GM06990 (cell line): ENCODE measurements around the gene LINC00305.

Source experiments
- DNase-seq: peaks from one replicate; pipeline ENCODE4 v3.0.0-alpha.2; 2011; ENCODE audit not compliant: insufficient read length; ENCODE audit errors: extremely low read depth
- H3K27me3 ChIP-seq: replicated peaks from 2 replicates; pipeline ENCODE4 v1.6.0; 2011; ENCODE audit warnings: low read length; ENCODE audit not compliant: control insufficient read depth, insufficient read depth
- H3K36me3 ChIP-seq: 2 replicates; pipeline ENCODE4 v1.5.1; 2011; ENCODE audit warnings: low read length; ENCODE audit not compliant: control insufficient read depth, insufficient read depth
- H3K4me3 ChIP-seq: replicated peaks from 2 replicates; pipeline ENCODE4 v1.5.1; 2011; ENCODE audit warnings: low read depth, mild to moderate bottlenecking, control low read depth, low read length
- CTCF ChIP-seq: IDR thresholded peaks from 2 replicates; pipeline ENCODE4 v1.5.1; 2011; ENCODE audit warnings: low read length, control low read depth, mild to moderate bottlenecking, inconsistent platforms; ENCODE audit not compliant: insufficient read depth, poor library complexity, severe bottlenecking

Gene LINC00305

DNA sequence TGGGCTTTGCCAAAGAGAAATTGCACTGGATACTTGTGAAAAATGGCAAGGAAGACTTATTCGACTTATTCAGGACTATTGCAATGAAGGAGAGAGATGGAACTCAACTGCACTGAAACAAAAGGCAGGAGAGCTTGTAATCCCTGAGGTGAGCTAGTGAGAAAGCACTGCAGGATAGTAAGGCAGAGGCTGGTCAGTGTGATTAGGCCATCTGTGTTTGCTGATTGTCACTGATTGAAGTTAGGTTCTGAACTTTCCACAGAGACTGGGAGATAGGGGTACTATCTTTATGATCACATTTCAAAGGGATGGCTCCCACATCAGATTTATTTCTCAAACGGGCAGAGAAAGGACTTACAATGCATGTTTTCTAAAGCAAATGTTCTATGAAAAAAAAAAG is 96.1 kb downstream of the LINC00305 start:
- TF ChIP-seq CTCF: no peak
- H3K4me3 ChIP-seq: no peak overlapping the region
- DNase-seq: no peak
- H3K27me3 ChIP-seq: no peaks in the 10 kb centered on the region
- H3K36me3 ChIP-seq: no peaks in the 10 kb centered on the region

- no peak for TF ChIP-seq CTCF
- H3K36me3 ChIP-seq: no peaks in the 10 kb centered on the region
- no peak overlapping the region for H3K4me3 ChIP-seq
- DNase-seq: no peak
- H3K27me3 ChIP-seq: no peaks in the 10 kb centered on the region
These were observed 104.3 kb downstream of the LINC00305 start for GRCh38 chr18:64044616-64045015.

DNA sequence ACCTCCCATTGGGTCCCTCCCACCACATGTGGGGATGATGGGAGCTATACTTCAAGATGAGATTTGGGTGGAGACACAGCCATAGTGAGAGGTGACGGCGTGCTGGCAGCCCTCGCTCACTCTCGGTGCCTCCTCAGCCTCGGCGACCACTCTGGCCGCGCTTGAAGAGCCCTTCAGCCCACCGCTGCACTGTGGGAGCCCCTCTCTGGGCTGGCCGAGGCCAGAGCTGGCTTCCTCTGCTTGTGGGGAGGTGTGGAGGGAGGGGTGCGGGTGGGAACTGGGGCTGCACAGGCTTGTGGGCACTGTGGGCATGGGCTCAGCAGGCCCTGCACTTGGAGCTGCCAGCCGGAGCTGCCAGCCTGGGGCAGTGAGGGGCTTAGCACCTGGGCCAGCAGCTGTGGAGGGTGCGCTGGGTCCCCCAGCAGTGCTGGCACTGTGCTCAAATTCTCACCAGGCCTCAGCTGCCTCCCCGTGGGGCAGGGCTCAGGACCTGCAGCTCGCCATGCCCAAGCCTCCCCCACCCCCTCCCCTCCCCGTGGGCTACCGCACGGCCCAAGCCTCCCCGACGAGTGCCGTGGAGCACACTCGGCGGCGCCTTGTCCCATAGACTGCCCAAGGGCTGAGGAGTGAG is 106.0 kb downstream of the LINC00305 start:
- DNase-seq: no peak
- H3K27me3 ChIP-seq: no peaks in the 10 kb centered on the region
- TF ChIP-seq CTCF: no peak
- no peak overlapping the region for H3K4me3 ChIP-seq
- no peaks in the 10 kb centered on the region for H3K36me3 ChIP-seq

GRCh38 chr18:64037812-64038414 is 111.0 kb downstream of the LINC00305 start:
- H3K36me3 ChIP-seq: no peaks in the 10 kb centered on the region
- TF ChIP-seq CTCF: peak; percentile 52
- no peaks in the 10 kb centered on the region for H3K27me3 ChIP-seq
- DNase-seq: no peak
- no peak overlapping the region for H3K4me3 ChIP-seq

- DNase-seq: no peak
- TF ChIP-seq CTCF: no peak
- Histone ChIP-seq H3K4me3 (no peak overlapping the region), H3K36me3 (no peaks in the 10 kb centered on the region), H3K27me3 (no peaks in the 10 kb centered on the region)
These were observed 116.6 kb downstream of the LINC00305 start for GRCh38 chr18:64032312-64032711.
